HG02973 (cell line): Measurements from ENCODE around the gene PHTF2.

Source experiments
- ATAC-seq: cut with Tn5 transposase; IDR thresholded peaks from one replicate; pipeline ENCODE4 v1.9.1; 2021; ENCODE audit warnings: moderate library complexity; ENCODE audit not compliant: unreplicated experiment

The PHTF2 gene

DNA sequence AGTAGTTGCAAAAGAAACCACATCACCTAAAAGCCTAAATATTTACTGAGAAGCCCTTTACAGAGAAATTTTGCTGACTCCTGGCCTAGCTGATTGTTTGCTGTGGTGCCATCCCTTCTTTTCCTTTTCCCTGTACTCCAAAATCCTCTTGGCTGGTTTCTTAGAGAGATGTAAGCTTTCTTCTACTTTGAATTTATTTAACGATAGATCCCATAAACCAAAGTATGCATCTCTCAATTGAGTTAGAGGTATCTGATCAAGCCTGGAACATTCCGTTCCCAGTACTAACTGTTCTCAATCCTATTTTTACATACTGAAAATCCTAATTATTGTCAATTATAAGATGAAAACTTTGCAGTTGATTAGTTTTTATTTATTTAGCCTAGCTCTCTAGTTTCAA lies 6.6 kb upstream of the PHTF2 start:
- ATAC-seq: no peak

DNA sequence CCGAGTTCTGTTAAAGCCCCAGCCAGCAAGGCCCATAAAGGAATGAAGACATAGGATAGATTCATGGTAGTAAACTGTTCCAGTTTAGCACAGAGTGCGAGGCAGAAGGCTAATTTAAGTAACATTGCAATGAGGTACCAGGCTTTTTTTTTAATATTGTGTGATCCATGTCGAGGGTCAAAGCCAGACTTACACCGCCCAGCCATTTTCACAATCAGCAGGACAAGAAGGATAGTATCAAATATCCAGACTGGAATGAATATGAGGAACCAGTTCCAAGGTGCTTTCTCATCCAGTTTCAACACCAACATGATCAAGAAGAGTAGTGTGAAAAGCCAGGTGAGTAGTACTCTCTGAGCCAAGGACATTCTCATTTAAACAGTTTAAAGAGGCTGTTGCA lies 4.6 kb upstream of the PHTF2 start:
- no peak for ATAC-seq

DNA sequence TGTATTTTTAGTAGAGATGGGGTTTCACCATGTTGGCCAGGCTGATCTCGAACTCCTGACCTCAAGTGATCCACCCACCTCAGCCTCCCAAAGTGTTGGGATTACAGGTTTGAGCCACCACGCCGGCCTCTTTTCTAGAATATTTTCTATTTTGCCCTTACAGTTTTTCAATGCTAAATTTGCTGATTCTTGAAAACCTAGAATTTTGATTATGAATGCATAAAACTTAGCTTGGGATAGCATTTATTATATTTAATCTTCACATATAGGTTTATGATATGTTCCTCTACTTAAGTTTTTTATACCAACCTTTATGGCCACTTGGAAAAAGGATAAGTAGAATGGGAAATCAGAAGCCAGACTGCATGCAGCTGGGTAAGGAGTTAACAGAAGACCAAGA lies 2.5 kb upstream of the PHTF2 start:
- no peak for ATAC-seq

DNA sequence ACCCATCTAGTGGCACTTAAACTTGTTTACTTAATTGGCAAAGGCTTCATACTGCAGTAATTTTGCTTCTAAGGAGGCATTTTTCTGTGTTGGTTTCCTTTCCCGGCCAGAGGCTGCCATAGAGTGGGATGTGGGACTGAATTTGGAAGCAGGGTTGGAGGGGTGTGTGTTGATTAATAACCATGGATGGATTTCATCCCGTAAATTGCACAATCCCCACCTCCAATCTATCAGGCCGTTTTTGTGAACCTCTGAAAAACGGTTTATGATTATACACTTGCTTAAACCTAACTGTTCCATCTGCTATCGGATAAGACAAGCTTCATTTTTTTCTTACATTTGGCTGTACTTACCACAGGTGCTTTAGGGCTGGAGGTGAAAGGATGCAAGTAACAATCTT lies 1.6 kb upstream of the PHTF2 start:
- no peak for ATAC-seq

DNA sequence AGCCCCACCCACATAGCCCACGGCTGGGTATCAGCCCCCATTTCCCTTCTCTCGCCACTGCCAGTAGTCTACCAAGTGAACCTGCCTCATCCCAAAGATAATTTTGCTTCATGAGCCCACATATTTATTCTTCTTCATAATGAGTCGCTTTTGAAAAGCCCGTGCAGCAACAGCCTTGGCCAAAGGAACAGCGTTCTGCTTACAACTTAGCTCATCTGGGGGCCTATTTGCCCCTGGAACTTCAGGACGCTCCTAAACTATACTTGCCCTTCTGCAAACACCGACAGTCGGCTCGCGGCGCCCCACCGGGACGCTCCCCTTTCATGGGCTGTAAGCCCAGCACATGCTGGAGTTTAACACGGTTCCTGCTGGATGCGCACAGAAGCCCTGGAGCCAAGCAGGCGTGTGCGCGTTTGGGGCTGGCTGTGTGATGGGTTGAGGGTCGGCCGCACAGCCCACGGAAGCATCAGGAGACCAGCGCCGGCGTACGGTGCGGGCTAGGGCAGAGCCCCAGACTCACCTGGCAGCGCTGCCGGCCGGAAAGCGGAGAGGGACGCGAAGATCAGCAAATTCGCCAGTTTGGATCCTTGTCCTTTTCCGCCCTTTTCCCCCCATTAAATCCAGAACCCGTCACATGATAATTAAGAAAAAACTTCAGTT lies 709 bp upstream of the PHTF2 start:
- peak; percentile 25 for ATAC-seq

DNA sequence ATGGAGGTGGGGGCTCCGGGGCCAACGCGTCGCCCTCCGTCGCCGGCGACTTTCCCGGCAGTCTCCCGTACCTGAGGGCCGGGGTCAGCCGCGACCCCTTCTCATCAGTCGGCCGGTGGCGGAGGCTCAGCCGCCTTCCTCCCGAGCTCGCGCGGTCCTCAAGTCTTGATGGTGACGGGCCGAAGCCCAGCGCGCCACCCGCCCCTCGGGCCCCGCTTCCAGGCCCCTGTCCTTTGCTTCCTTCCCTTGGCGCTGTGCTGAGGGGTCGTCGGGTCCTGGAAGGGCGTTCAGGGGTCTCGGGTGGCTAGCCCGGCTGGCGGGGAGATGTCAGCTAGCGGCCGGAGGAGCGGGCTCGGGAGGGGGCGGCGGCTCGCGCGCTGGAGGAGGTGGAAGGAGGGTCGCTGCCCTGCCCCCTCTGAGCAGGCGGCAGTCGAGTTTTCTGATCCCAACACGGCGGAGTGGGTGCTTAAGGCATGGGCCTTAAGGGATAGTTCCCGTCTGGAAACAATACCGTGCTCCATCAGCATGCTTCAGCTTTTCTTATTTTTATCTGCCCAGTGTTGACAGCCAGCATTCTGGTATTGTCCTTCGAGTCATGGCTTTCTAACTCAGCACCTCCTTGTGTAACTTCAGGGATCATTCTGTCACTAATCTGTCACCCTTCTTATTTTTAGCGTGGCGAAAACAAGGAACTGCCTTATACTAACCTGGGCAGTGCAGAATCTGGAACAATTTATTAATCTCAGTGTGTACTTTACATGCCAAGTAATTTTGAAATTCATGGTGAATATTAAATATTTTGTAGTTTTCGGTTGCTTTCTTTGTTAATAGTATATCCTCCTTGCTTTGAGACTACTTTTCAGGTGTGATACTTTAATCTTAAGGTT lies 748 bp downstream of the PHTF2 start:
- peak; percentile 5 for ATAC-seq

DNA sequence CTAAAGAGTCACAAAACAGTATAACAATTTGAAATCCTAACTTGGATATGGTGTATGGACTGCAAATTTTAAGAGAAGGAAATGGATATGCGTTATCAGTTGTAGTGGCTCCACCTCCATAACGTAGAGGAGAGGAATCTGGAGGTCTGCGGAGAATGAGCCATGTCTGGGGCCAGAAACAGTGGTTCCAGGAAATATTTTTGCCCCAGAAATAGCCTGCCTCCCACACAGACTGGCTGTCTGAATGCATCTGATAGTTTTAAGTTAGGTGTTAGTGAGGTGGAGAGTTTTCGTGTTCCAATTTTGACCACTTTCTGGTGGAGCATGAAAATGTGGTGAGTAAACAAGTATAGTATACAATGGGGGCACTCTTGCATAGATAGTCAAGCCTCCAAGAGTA lies 1.6 kb downstream of the PHTF2 start:
- no peak for ATAC-seq

DNA sequence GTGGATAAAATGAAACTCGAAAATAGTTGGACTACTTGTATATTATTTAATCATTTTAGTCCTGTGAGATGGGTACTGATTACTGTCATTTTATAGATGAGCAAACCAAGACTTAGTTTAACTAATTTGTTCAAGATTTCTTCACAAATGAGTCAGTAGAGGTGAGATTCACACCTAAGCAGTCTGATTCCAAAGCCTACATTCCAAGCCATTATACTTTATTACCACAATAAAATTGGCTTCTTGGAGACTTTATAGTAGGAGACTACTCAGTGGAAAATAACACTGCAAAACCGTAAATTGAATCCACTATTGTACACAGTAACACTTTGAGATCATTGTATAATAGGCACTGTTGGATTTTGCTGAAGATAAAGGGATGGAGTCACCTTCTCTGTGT lies 2.2 kb downstream of the PHTF2 start:
- ATAC-seq: no peak

GRCh38 chr7:77802557-77803405 lies 4.2 kb downstream of the PHTF2 start:
- ATAC-seq: no peak

GRCh38 chr7:77806425-77806824 lies 7.9 kb downstream of the PHTF2 start:
- no peak for ATAC-seq

GRCh38 chr7:77808517-77808916 lies 9.9 kb downstream of the PHTF2 start:
- ATAC-seq: no peak

DNA sequence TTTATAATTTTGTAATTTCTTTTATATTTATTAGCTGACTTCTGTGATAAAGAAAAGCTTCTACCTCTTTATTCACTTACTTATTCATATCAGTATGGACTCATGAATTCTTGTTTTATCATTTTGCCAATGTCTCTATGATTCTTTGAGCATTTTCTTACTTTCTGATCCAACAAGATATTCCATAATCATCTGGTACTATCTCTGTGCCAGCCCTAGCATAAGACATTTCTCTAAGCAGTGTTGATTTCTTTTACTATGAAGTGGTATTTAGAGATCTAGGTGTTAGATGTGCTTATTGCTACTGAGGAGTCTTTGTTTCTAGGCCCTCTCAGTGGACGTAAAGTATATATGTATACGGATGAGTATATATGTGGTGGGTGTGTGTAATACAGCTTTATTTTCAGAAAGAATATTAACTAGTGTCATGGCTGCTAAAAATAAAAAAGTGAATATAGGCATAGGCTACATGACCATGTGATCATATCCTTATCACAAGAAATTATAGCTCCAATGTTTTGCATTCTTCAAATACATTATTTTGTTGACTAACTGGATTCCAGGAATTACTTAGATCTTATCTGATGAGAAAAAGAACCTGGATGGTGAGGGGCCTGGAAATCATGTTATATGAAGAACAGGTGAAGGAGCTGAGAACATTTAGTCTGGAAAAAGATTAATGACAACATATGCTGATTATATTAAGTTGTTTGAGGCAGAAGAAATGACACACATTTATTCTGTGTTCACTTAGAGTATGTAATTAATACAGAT lies 13.1 kb downstream of the PHTF2 start:
- ATAC-seq: no peak

DNA sequence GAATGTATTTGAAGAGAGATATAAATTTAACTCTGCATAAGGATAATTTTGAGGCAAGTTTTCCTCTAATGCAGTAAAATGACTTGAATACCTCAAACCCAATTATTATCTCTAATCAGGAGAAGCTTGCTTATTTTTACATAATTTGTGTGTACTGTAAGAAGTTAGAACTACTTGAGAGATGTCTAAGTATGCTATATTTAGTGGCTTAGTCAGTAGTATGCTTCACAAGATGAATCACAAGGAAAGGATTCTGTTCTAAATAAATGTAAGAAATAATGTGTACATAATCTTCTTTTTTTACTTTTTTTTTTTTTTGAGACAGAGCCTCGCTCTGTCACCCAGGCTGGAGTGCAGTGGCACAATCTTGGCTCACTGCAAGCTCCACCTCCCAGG lies 13.7 kb downstream of the PHTF2 start:
- no peak for ATAC-seq

DNA sequence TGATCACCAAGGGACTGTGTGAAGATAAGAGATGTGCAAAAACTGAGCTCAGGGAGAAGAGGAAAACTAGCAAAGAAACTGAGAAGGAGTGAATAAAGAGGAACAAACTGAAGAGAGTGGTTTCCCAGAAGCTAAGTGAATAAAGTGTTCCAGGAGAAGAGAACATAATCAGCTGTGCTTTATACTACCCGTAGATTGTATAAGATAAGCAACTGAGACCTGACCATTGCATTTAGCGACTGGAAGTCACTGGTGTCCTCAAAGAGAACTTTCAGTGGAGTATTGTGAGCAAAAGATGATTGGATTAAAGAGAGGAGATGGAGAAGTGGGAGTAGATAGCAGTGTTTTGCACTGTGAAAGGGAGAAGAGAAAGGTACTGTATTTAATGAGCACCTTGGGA lies 14.6 kb downstream of the PHTF2 start:
- ATAC-seq: no peak

- ATAC-seq: no peak
Observed at GRCh38 chr7:77819021-77819420, 20.4 kb downstream of the PHTF2 start.

DNA sequence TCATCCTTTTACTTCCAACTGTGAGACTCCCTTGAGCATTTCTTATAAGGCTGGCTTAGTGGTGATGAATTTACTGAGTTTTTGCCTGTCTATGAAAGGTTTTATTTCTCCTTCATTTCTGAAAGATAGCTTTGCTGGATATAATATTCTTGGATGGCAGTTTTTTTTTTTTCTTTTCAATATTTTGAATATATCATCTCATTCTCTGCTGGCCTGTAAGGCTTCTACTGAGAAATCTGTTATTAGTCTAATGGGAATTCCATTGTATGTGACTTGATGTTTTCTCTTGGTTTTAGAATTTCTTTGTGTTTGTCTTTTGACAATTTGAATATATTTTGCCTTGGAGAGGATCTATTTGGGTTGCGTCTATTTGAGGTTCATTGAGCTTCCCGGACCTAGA lies 22.4 kb downstream of the PHTF2 start:
- ATAC-seq: no peak

DNA sequence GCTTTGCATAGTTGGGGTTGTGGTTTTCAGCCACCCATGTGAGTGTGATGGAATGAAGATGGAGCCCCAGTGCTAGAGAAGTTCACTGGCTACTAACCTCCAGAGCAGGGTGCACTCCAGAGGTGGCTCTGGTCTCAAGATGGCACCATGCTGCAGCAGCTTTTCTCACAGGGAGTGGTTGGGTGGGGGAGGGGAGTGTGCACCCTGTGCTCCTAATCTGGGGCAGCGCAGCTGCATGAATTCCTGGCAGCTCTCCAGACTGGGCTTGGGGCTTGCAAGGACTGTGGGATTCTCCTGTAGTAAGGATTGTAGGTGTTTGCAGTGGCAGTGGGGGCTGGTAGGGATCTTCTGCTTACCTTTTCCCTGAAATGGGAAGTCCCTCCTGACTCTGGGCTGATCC lies 23.7 kb downstream of the PHTF2 start:
- ATAC-seq: no peak

DNA sequence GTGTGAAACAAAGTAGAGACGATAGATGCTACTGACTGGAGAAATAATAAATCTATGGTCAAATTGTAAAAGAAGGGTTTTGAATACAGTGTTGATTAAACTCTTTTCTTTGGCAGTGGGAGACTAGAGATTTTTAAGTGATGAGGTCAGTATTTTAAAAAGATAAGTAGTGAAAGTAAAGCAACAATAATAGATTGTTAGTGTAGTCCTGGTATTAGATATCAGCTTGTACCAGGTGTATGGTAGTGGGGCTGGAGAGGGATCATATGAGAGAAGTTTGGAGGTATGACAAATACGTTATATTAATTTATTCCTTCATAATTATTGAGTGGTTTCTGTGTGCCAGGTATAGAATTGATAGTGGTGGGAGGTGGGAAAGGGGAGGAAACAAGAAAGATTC lies 25.2 kb downstream of the PHTF2 start:
- peak; percentile 44 for ATAC-seq

- ATAC-seq: no peak
Observed at GRCh38 chr7:77824636-77825035, 26.1 kb downstream of the PHTF2 start.

- no peak for ATAC-seq
Observed at GRCh38 chr7:77825131-77825530, 26.6 kb downstream of the PHTF2 start.

GRCh38 chr7:77826300-77826699 lies 27.7 kb downstream of the PHTF2 start:
- no peak for ATAC-seq
